Glutamatergic neuron (in vitro differentiated cells): ENCODE data around the gene CCDC85B. TPM values are rescaled to one million over a fixed set of nuclear protein-coding genes. Genes with fewer than 3 reads are reported as not detected.

Source experiments
- DNase-seq: peaks from one replicate; pipeline ENCODE4 v3.0.0; 2022
- H3K27ac Mint-ChIP-seq: one replicate; pipeline ENCODE4 v1.8.0; 2020; ENCODE audit warnings: mild to moderate bottlenecking, mixed read lengths, inconsistent platforms; ENCODE audit not compliant: unreplicated experiment
- H3K27me3 Mint-ChIP-seq: one replicate; pipeline ENCODE4 v1.8.0; 2020; ENCODE audit warnings: mild to moderate bottlenecking, moderate library complexity, mixed read lengths, inconsistent platforms; ENCODE audit not compliant: unreplicated experiment
- H3K36me3 Mint-ChIP-seq: one replicate; pipeline ENCODE4 v1.8.0; 2020; ENCODE audit warnings: mild to moderate bottlenecking, mixed read lengths, inconsistent platforms; ENCODE audit not compliant: unreplicated experiment
- H3K4me1 Mint-ChIP-seq: one replicate; pipeline ENCODE4 v1.8.0; 2020; ENCODE audit warnings: mild to moderate bottlenecking, low read depth, mixed read lengths, inconsistent platforms; ENCODE audit not compliant: unreplicated experiment
- H3K4me3 Mint-ChIP-seq: one replicate; pipeline ENCODE4 v1.8.0; 2020; ENCODE audit warnings: mild to moderate bottlenecking, mixed read lengths, inconsistent platforms; ENCODE audit not compliant: unreplicated experiment
- H3K9me3 Mint-ChIP-seq: one replicate; pipeline ENCODE4 v1.8.0; 2020; ENCODE audit warnings: mild to moderate bottlenecking, moderate library complexity, mixed read lengths, inconsistent platforms; ENCODE audit not compliant: unreplicated experiment
- total RNA-seq: library from RNA; stranded (reverse); fragmentation: NEBNext Ultra II Directional; extraction: Animal tissue kit (Norgen Biotek cat#: 25700); gene quantifications from one replicate; pipeline ENCODE4 v1.2.1, GENCODE V29; 2021; ENCODE audit not compliant: unreplicated experiment
- TF ChIP-seq, protein P1 (sequence below): fragments of 200-600 bp; sonication (generic); IDR thresholded peaks from one replicate; pipeline ENCODE4 v1.5.0; 2021; ENCODE audit not compliant: partially characterized antibody, unreplicated experiment

CCDC85B gene
- total RNA-seq, 1 donor from 2014 or later, result 23.6 TPM

DNA sequence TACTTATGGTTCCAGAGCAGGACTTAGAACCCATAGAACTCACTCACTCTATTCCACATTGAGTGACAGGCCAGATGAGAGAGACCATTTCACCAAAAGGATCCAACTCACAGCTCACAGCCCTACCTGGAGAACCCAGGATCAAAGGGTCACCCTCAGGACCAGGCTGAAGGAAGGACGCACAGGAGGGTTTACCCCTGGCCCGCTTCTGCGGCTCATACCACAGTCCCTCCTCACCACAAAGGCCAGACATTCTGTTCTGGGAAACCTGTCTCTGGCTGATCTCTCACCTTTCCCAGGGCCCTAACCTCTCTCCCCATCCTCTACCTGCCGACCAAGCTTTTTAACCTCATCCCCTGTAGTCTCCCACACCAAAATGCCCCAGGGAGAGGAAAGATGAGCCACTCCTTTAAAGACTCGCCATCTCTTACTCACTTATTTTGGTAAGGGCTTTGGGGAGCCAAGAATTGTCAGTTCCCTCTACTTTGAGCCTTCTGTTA, 5.1 kb downstream of the CCDC85B start:
- H3K27me3 Mint-ChIP-seq, result peaks cover 7% of the 10 kb centered on the region
- peaks cover 9% of the 10 kb centered on the region for H3K4me1 Mint-ChIP-seq
- no peak overlapping the region for H3K4me3 Mint-ChIP-seq
- peaks cover 5% of the 10 kb centered on the region for H3K9me3 Mint-ChIP-seq
- TF ChIP-seq, protein P1, sequence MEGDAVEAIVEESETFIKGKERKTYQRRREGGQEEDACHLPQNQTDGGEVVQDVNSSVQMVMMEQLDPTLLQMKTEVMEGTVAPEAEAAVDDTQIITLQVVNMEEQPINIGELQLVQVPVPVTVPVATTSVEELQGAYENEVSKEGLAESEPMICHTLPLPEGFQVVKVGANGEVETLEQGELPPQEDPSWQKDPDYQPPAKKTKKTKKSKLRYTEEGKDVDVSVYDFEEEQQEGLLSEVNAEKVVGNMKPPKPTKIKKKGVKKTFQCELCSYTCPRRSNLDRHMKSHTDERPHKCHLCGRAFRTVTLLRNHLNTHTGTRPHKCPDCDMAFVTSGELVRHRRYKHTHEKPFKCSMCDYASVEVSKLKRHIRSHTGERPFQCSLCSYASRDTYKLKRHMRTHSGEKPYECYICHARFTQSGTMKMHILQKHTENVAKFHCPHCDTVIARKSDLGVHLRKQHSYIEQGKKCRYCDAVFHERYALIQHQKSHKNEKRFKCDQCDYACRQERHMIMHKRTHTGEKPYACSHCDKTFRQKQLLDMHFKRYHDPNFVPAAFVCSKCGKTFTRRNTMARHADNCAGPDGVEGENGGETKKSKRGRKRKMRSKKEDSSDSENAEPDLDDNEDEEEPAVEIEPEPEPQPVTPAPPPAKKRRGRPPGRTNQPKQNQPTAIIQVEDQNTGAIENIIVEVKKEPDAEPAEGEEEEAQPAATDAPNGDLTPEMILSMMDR, result no peak
- no peaks in the 10 kb centered on the region for H3K36me3 Mint-ChIP-seq
- DNase-seq, result no peak
- no peak overlapping the region for H3K27ac Mint-ChIP-seq

DNA sequence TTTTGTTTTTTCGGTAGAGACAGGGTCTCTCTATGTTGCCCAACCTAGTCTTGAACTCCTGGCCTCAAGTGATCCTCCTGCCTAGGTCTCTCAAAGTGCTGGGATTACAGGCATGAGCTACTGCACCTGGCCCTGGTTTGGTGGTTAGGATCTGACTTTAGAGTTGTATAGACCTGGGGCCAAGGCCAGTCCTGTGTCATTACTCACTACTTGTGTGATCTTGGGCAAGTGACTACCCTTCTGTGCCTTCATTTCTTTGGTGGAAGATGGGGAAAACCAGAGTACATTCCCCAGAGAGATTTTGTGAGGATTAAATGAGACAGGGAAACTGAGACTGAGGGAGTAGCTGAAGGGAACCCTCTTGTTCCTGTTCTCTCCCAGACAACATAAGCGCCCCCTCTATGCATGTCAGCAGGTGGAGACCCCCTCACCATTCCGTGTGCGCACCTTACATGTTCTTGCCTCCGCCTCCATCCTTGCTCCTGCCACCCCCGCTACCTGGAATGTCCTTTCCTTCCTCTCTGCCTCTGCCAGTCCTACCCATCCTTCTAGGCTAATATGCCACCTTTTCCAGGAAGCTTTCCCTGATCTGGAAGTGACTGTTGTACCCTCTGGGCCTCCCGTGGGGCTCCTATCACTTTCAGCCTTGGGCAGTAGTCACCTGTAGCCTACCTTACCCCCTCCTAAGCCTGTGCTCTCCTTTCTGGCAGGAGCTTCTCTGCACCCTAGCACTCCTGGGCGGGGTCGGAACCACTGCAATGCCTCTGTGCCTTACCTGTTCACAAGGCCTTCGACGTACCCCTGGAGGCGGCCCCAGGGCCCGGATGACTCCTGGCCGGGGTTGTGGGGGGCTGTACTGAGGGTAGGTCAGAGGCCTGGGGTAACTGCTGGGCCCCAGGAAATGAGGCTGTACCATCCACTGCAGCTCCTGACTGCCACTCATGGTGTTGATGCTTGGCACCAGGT, 5.8 kb downstream of the CCDC85B start:
- Mint-ChIP-seq H3K27me3 (peaks cover 13% of the 10 kb centered on the region), H3K4me3 (no peak overlapping the region)

DNA sequence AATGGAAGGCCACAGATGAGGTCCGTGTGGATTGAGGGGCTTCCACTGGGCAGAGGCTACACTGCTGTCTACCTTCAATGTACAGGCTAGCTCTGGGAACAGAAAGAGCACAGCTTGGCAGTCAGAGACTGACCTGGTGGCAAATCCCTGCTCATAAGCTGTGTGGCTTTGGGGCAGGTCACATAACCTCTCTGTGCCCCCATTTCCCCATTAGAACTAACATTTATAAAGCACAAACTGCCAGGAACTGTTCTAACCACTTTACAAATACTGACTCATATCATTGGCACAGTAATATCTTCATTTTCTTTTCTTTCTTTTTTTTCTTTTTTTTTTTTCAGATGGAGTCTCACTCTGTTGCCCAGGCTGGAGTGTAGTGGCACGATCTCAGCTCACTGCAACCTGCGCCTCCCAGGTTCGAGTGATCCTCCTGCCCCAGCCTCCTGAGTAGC, 6.6 kb downstream of the CCDC85B start:
- Mint-ChIP-seq H3K4me1 (peaks cover 8% of the 10 kb centered on the region), H3K4me3 (no peak overlapping the region), H3K27me3 (peaks cover 15% of the 10 kb centered on the region), H3K9me3 (peaks cover 7% of the 10 kb centered on the region), H3K27ac (no peak overlapping the region), H3K36me3 (no peaks in the 10 kb centered on the region)
- DNase-seq, result no peak
- TF ChIP-seq, protein P1, result no peak

More for the DNA sequence above, 5.8 kb downstream of the CCDC85B start:
- Mint-ChIP-seq H3K36me3 (no peaks in the 10 kb centered on the region), H3K4me1 (peaks cover 9% of the 10 kb centered on the region), H3K27ac (no peak overlapping the region), H3K9me3 (peaks cover 7% of the 10 kb centered on the region)
- no peak for DNase-seq
- TF ChIP-seq, protein P1, result no peak

DNA sequence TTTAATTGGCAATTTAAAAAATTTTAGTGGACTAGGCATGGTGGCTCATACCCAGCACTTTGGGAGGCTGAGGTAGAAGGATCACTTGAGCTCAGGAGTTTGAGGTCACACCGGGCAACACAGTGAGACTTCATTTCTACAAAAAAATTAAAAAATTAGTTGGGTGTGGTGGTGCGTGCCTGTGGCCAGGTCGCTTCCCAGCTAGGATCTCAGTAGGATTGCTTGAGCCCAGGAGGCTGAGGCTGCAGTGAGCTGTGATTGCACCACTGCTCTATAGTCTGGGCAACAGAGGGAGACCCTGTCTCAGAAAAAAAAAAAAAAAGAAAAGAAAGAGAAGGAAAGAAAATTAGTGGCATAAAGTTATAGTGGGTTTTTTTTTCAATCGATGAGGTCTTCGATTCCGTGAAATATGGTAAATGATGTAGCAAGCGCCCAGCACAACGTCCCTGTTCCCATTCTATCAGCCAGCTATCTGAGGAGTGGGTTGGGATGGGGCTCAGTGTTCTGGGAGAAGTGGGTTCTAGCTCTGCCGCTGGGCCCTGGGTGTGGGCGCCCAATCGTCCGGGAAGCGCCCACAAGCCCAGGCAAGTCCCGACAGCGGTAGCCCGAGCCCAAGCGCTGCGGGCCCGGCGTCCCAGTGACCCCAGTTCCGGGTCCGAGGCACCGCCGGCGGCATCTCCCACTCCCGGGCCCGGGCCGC, 8.3 kb downstream of the CCDC85B start:
- no peak for DNase-seq
- Mint-ChIP-seq H3K9me3 (peaks cover 6% of the 10 kb centered on the region), H3K27me3 (peaks cover 18% of the 10 kb centered on the region), H3K4me1 (no peaks in the 10 kb centered on the region), H3K4me3 (peak overlapping the region; percentile 79), H3K36me3 (no peaks in the 10 kb centered on the region), H3K27ac (no peak overlapping the region)
- TF ChIP-seq, protein P1, result no peak
